GM06990 (cell line): Measurements from ENCODE around the gene TET2.

Experiments used
- DNase-seq: peaks from one replicate; pipeline ENCODE4 v3.0.0-alpha.2; 2011; ENCODE audit not compliant: insufficient read length; ENCODE audit errors: extremely low read depth
- H3K27me3 ChIP-seq: replicated peaks from 2 replicates; pipeline ENCODE4 v1.6.0; 2011; ENCODE audit warnings: low read length; ENCODE audit not compliant: control insufficient read depth, insufficient read depth
- H3K36me3 ChIP-seq: 2 replicates; pipeline ENCODE4 v1.5.1; 2011; ENCODE audit warnings: low read length; ENCODE audit not compliant: control insufficient read depth, insufficient read depth
- H3K4me3 ChIP-seq: replicated peaks from 2 replicates; pipeline ENCODE4 v1.5.1; 2011; ENCODE audit warnings: low read depth, mild to moderate bottlenecking, control low read depth, low read length
- CTCF ChIP-seq: IDR thresholded peaks from 2 replicates; pipeline ENCODE4 v1.5.1; 2011; ENCODE audit warnings: low read length, control low read depth, mild to moderate bottlenecking, inconsistent platforms; ENCODE audit not compliant: insufficient read depth, poor library complexity, severe bottlenecking

TET2 gene

GRCh38 chr4:105248613-105249012 is 101.9 kb downstream of the TET2 start:
- Histone ChIP-seq H3K36me3 (peaks cover 3% of the 10 kb centered on the region; the same call in 1 of the 2 replicates), H3K4me3 (no peak overlapping the region), H3K27me3 (no peaks in the 10 kb centered on the region)
- TF ChIP-seq CTCF: no peak
- no peak for DNase-seq

GRCh38 chr4:105257817-105258495 is 111.3 kb downstream of the TET2 start:
- H3K27me3 ChIP-seq: no peaks in the 10 kb centered on the region
- no peak for TF ChIP-seq CTCF
- DNase-seq: no peak
- H3K36me3 ChIP-seq: peaks cover 7% of the 10 kb centered on the region
- no peak overlapping the region for H3K4me3 ChIP-seq

- TF ChIP-seq CTCF: no peak
- Histone ChIP-seq H3K4me3 (no peak overlapping the region), H3K27me3 (no peaks in the 10 kb centered on the region), H3K36me3 (peaks cover 5% of the 10 kb centered on the region)
- DNase-seq: no peak
Measured at GRCh38 chr4:105265689-105266088, 119.0 kb downstream of the TET2 start.

- Histone ChIP-seq H3K36me3 (peaks cover 6% of the 10 kb centered on the region), H3K27me3 (no peaks in the 10 kb centered on the region), H3K4me3 (no peak overlapping the region)
- no peak for TF ChIP-seq CTCF
- DNase-seq: no peak
Measured at GRCh38 chr4:105267280-105267679, 120.6 kb downstream of the TET2 start.

GRCh38 chr4:105272002-105272401 is 125.3 kb downstream of the TET2 start:
- Histone ChIP-seq H3K4me3 (no peak overlapping the region), H3K36me3 (peaks cover 23% of the 10 kb centered on the region), H3K27me3 (no peaks in the 10 kb centered on the region)
- no peak for TF ChIP-seq CTCF
- no peak for DNase-seq

- Histone ChIP-seq H3K4me3 (no peak overlapping the region), H3K27me3 (no peaks in the 10 kb centered on the region), H3K36me3 (peaks cover 23% of the 10 kb centered on the region)
- TF ChIP-seq CTCF: no peak
- no peak for DNase-seq
Measured at GRCh38 chr4:105273230-105273629, 126.6 kb downstream of the TET2 start.
